HFFc6 (cell line): ENCODE measurements around the gene CHIT1. TPM values are rescaled to one million over a fixed set of nuclear protein-coding genes. Genes with fewer than 3 reads are reported as not detected.

Experiments used
- DNase-seq: peaks from one replicate; pipeline ENCODE4 v3.0.0-alpha.2; 2018
- H3K27ac Mint-ChIP-seq: 2 replicates; pipeline ENCODE4 v1.8.0; 2020; ENCODE audit warnings: mild to moderate bottlenecking, mixed read lengths
- H3K27me3 Mint-ChIP-seq: 2 replicates; pipeline ENCODE4 v1.8.0; 2021; ENCODE audit warnings: mild to moderate bottlenecking, moderate library complexity, mixed read lengths; ENCODE audit not compliant: insufficient read depth
- H3K36me3 Mint-ChIP-seq: 2 replicates; pipeline ENCODE4 v1.8.0; 2021; ENCODE audit warnings: low read depth, mixed read lengths
- H3K4me1 Mint-ChIP-seq: 2 replicates; pipeline ENCODE4 v1.8.0; 2020; ENCODE audit warnings: low read depth, mixed read lengths
- H3K4me3 Mint-ChIP-seq: 2 replicates; pipeline ENCODE4 v1.8.0; 2020; ENCODE audit warnings: mild to moderate bottlenecking, moderate library complexity, mixed read lengths
- H3K9me3 Mint-ChIP-seq: 2 replicates; pipeline ENCODE4 v1.8.0; 2020; ENCODE audit warnings: mild to moderate bottlenecking, mixed read lengths
- total RNA-seq, 6 experiments: library from RNA; stranded (reverse); fragmentation: NEBNext Ultra II Directional; extraction: Animal tissue kit (Norgen Biotek cat#: 25700); gene quantifications; 2 replicates in 1 of 6; 3 replicates in 5 of 6; pipeline ENCODE4 v1.2.3, GENCODE V29; 2021
- TF ChIP-seq, protein P1 (sequence below): fragments of 200-600 bp; sonication (generic); IDR thresholded peaks from 2 replicates; pipeline ENCODE4 v1.5.0; 2021; ENCODE audit warnings: antibody characterized with exemption, mild to moderate bottlenecking

The CHIT1 gene
- total RNA-seq, 6 experiments from 2014 or later: not detected

GRCh38 chr1:203185585-203185984, 43.9 kb downstream of the CHIT1 start:
- no peak overlapping the region for H3K27ac Mint-ChIP-seq
- H3K9me3 Mint-ChIP-seq: no peaks in the 10 kb centered on the region
- H3K27me3 Mint-ChIP-seq: peaks cover 9% of the 10 kb centered on the region
- no peak for DNase-seq
- no peak overlapping the region for H3K4me3 Mint-ChIP-seq
- TF ChIP-seq, protein P1, sequence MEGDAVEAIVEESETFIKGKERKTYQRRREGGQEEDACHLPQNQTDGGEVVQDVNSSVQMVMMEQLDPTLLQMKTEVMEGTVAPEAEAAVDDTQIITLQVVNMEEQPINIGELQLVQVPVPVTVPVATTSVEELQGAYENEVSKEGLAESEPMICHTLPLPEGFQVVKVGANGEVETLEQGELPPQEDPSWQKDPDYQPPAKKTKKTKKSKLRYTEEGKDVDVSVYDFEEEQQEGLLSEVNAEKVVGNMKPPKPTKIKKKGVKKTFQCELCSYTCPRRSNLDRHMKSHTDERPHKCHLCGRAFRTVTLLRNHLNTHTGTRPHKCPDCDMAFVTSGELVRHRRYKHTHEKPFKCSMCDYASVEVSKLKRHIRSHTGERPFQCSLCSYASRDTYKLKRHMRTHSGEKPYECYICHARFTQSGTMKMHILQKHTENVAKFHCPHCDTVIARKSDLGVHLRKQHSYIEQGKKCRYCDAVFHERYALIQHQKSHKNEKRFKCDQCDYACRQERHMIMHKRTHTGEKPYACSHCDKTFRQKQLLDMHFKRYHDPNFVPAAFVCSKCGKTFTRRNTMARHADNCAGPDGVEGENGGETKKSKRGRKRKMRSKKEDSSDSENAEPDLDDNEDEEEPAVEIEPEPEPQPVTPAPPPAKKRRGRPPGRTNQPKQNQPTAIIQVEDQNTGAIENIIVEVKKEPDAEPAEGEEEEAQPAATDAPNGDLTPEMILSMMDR: no peak
- no peaks in the 10 kb centered on the region for H3K36me3 Mint-ChIP-seq
- H3K4me1 Mint-ChIP-seq: no peaks in the 10 kb centered on the region

DNA sequence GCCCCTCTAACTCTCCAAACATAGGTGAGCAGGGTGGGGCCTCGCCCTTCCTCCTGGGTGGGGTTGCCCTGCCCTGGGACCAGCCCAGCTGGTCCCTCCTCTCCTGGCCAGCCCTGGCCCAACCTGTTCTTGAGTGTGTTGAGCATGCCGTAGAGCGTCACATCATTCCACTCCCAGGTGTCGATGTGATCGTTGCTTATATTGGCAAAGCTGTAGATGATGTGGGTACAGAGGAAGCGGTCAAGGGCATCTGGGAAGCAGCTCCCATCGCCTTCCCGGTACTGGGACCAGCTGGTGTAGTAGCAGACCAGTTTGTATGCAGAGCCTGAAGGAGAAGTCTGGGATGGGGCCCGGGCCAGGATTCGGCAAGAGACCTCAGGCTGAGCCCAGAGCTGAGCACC, 44.4 kb downstream of the CHIT1 start:
- no peak overlapping the region for H3K27ac Mint-ChIP-seq
- TF ChIP-seq, protein P1: no peak
- no peak overlapping the region for H3K4me3 Mint-ChIP-seq
- H3K9me3 Mint-ChIP-seq: no peaks in the 10 kb centered on the region
- H3K27me3 Mint-ChIP-seq: peaks cover 9% of the 10 kb centered on the region
- no peak for DNase-seq
- H3K36me3 Mint-ChIP-seq: no peaks in the 10 kb centered on the region
- no peaks in the 10 kb centered on the region for H3K4me1 Mint-ChIP-seq

- H3K9me3 Mint-ChIP-seq: no peaks in the 10 kb centered on the region
- TF ChIP-seq, protein P1: no peak
- no peak for DNase-seq
- H3K4me1 Mint-ChIP-seq: no peaks in the 10 kb centered on the region
- H3K4me3 Mint-ChIP-seq: no peak overlapping the region
- peaks cover 4% of the 10 kb centered on the region for H3K27me3 Mint-ChIP-seq
- H3K36me3 Mint-ChIP-seq: no peaks in the 10 kb centered on the region
- H3K27ac Mint-ChIP-seq: no peak overlapping the region
Measured at GRCh38 chr1:203184467-203184866, 45.0 kb downstream of the CHIT1 start.

DNA sequence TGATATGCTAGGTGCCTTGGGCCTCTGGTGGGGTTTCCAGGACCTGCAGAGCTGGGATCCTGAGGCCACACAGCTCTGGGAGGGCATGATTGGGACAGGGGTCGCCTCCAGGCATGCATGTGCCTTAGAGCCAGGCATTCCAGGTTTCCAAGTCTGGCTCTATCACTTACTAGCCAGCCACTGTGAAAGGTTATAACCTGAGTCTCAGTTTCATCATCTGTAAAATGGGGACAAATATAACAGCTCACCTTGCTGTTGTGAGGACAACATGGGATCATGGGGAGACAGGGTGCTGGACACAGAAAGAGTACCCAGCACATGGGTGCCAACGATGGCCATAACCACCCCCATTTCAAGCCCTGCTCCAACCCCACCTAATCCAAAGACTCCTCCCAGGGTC, 45.6 kb downstream of the CHIT1 start:
- H3K9me3 Mint-ChIP-seq: no peaks in the 10 kb centered on the region
- DNase-seq: no peak
- peaks cover 2% of the 10 kb centered on the region for H3K4me1 Mint-ChIP-seq
- no peak overlapping the region for H3K27ac Mint-ChIP-seq
- H3K27me3 Mint-ChIP-seq: peaks cover 4% of the 10 kb centered on the region
- TF ChIP-seq, protein P1: no peak
- H3K36me3 Mint-ChIP-seq: no peaks in the 10 kb centered on the region
- no peak overlapping the region for H3K4me3 Mint-ChIP-seq

GRCh38 chr1:203182387-203182953, 47.0 kb downstream of the CHIT1 start:
- no peak overlapping the region for H3K27ac Mint-ChIP-seq
- no peaks in the 10 kb centered on the region for H3K36me3 Mint-ChIP-seq
- TF ChIP-seq, protein P1: no peak
- no peaks in the 10 kb centered on the region for H3K9me3 Mint-ChIP-seq
- H3K4me1 Mint-ChIP-seq: peaks cover 15% of the 10 kb centered on the region
- no peak overlapping the region for H3K4me3 Mint-ChIP-seq
- DNase-seq: no peak
- peaks cover 4% of the 10 kb centered on the region for H3K27me3 Mint-ChIP-seq
